Astrocyte (in vitro differentiated cells and primary cell): ENCODE measurements around the gene ZFR.

Source experiments
- EZH2 ChIP-seq: IDR thresholded peaks from 2 replicates; pipeline ENCODE4 v1.6.1; 2012; ENCODE audit warnings: mild to moderate bottlenecking, low read length, inconsistent platforms; ENCODE audit not compliant: insufficient read depth
- TF ChIP-seq, protein P1 (sequence below): IDR thresholded peaks from 2 replicates; pipeline ENCODE4 v1.5.1; 2011; ENCODE audit warnings: low read depth, mild to moderate bottlenecking, inconsistent platforms, low read length, moderate library complexity; ENCODE audit not compliant: insufficient read depth

- TF ChIP-seq EZH2, result no peak
- TF ChIP-seq, protein P1, sequence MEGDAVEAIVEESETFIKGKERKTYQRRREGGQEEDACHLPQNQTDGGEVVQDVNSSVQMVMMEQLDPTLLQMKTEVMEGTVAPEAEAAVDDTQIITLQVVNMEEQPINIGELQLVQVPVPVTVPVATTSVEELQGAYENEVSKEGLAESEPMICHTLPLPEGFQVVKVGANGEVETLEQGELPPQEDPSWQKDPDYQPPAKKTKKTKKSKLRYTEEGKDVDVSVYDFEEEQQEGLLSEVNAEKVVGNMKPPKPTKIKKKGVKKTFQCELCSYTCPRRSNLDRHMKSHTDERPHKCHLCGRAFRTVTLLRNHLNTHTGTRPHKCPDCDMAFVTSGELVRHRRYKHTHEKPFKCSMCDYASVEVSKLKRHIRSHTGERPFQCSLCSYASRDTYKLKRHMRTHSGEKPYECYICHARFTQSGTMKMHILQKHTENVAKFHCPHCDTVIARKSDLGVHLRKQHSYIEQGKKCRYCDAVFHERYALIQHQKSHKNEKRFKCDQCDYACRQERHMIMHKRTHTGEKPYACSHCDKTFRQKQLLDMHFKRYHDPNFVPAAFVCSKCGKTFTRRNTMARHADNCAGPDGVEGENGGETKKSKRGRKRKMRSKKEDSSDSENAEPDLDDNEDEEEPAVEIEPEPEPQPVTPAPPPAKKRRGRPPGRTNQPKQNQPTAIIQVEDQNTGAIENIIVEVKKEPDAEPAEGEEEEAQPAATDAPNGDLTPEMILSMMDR, result no peak
Measured at GRCh38 chr5:32312595-32313332, 131.8 kb downstream of the ZFR start, which contains the start of gene MTMR12.
